WERI-Rb-1 (cell line): ENCODE data around the gene HOXA11.

ENCODE experiments used
- DNase-seq: peaks from one replicate; pipeline ENCODE4 v3.0.0-alpha.2; 2020
- H3K27ac ChIP-seq: fragments of 250-450 bp; sonication (Bioruptor Pico); 2 replicates; pipeline ENCODE4 v1.5.1; 2020; ENCODE audit warnings: mild to moderate bottlenecking, moderate library complexity
- H3K27me3 ChIP-seq: fragments of 250-450 bp; sonication (Bioruptor Pico); 2 replicates; pipeline ENCODE4 v1.5.1; 2021; ENCODE audit warnings: mild to moderate bottlenecking, low read depth, moderate library complexity; ENCODE audit not compliant: insufficient read depth, severe bottlenecking
- H3K36me3 ChIP-seq: fragments of 250-450 bp; sonication (Bioruptor Pico); 2 replicates; pipeline ENCODE4 v1.5.1; 2020; ENCODE audit warnings: mild to moderate bottlenecking, moderate library complexity
- H3K4me3 ChIP-seq: 2 replicates; pipeline ENCODE4 v1.5.1; 2011; ENCODE audit warnings: low read depth, mild to moderate bottlenecking, control low read depth, low read length
- H3K9me3 ChIP-seq: fragments of 250-450 bp; sonication (Bioruptor Pico); 2 replicates; pipeline ENCODE4 v1.5.1; 2021; ENCODE audit warnings: mild to moderate bottlenecking, moderate library complexity; ENCODE audit not compliant: severe bottlenecking
- CTCF ChIP-seq: IDR thresholded peaks from 2 replicates; pipeline ENCODE4 v1.5.1; 2011; ENCODE audit warnings: low read depth, mild to moderate bottlenecking, control low read depth, inconsistent platforms, low read length

Gene HOXA11

GRCh38 chr7:27180431-27181420, 4.3 kb downstream of the HOXA11 start:
- no peaks in the 10 kb centered on the region for H3K36me3 ChIP-seq
- H3K9me3 ChIP-seq, result no peaks in the 10 kb centered on the region
- no peak overlapping the region for H3K4me3 ChIP-seq
- no peak overlapping the region for H3K27ac ChIP-seq
- H3K27me3 ChIP-seq, result peaks cover 70% of the 10 kb centered on the region
- DNase-seq, result peak; percentile 2
- no peak for TF ChIP-seq CTCF

- no peaks in the 10 kb centered on the region for H3K36me3 ChIP-seq
- TF ChIP-seq CTCF, result peak; percentile 73
- H3K9me3 ChIP-seq, result peaks cover 3% of the 10 kb centered on the region
- peaks cover 70% of the 10 kb centered on the region for H3K27me3 ChIP-seq
- peak; percentile 62 for DNase-seq
- H3K27ac ChIP-seq, result no peak overlapping the region
- no peak overlapping the region for H3K4me3 ChIP-seq
Measured at GRCh38 chr7:27179503-27180430, 5.3 kb downstream of the HOXA11 start.

GRCh38 chr7:27179030-27179429, 6.0 kb downstream of the HOXA11 start:
- DNase-seq, result peak; percentile 1
- H3K27ac ChIP-seq, result no peak overlapping the region
- TF ChIP-seq CTCF, result no peak
- H3K4me3 ChIP-seq, result no peak overlapping the region
- H3K9me3 ChIP-seq, result peaks cover 8% of the 10 kb centered on the region
- peaks cover 70% of the 10 kb centered on the region for H3K27me3 ChIP-seq
- no peaks in the 10 kb centered on the region for H3K36me3 ChIP-seq

- H3K27me3 ChIP-seq, result peaks cover 70% of the 10 kb centered on the region
- DNase-seq, result peak; percentile 2
- TF ChIP-seq CTCF, result no peak
- H3K9me3 ChIP-seq, result peaks cover 8% of the 10 kb centered on the region
- H3K27ac ChIP-seq, result no peak overlapping the region
- no peak overlapping the region for H3K4me3 ChIP-seq
- no peaks in the 10 kb centered on the region for H3K36me3 ChIP-seq
Measured at GRCh38 chr7:27178366-27178765, 6.7 kb downstream of the HOXA11 start.

GRCh38 chr7:27177795-27178320, 7.2 kb downstream of the HOXA11 start:
- peak; percentile 10 for DNase-seq
- TF ChIP-seq CTCF, result no peak
- Histone ChIP-seq H3K27ac (no peak overlapping the region), H3K27me3 (peaks cover 70% of the 10 kb centered on the region), H3K36me3 (no peaks in the 10 kb centered on the region), H3K9me3 (peaks cover 8% of the 10 kb centered on the region), H3K4me3 (no peak overlapping the region)
